ENCODE data around the gene CSRP1. TPM values are rescaled to one million over a fixed set of nuclear protein-coding genes. Genes with fewer than 3 reads are reported as not detected.
A peak's percentile ranks its signal among the peaks of the same experiment; 100 is the strongest.

Gene CSRP1
- total and polyA plus RNA-seq, 4 donors: 143 to 278 (median 227) TPM

- Histone ChIP-seq H3K4me1 (ENCODE audit: control insufficient read depth in 5 of 5, insufficient read depth in 5 of 5, low read length in 5 of 5) (peaks cover 0 to 24% (median 5%) of the 10 kb centered on the region in 5 donors), H3K36me3 (ENCODE audit: control insufficient read depth in 4 of 4, insufficient read depth in 4 of 4, low read length in 4 of 4) (no peaks in the 10 kb centered on the region), H3K27ac (ENCODE audit: low read depth in 1 of 2, low read length in 1 of 2) (peak overlapping the region; percentile 26 to 40), H3K9ac (ENCODE audit: insufficient read depth in 1 of 2, low read length in 2 of 2) (no peak overlapping the region), H3K27me3 (ENCODE audit: control insufficient read depth in 3 of 3, insufficient read depth in 3 of 3, low read length in 2 of 3) (no peaks in the 10 kb centered on the region), H3K4me3 (no peak overlapping the region), H3K9me3 (ENCODE audit: control insufficient read depth in 4 of 4, insufficient read depth in 3 of 4, low read length in 3 of 4) (no peaks in the 10 kb centered on the region)
- ATAC-seq (ENCODE audit: insufficient read depth, low FRiP score) (no peak), DNase-seq (peak; percentile 24 to 46 (median 33))
- no peak for TF ChIP-seq CTCF (IDR thresholded peaks at IDR 0.05; ENCODE audit: control extremely low read depth, extremely low read depth)
- WGBS, 2 donors: 51 to 52% methylated on average over 10 of the region's 10 CpGs
Measured at GRCh38 chr1:201554190-201554600, 47.3 kb upstream of the CSRP1 start.

- no peak for ATAC-seq (ENCODE audit: insufficient read depth, low FRiP score)
- Histone ChIP-seq H3K27me3 (ENCODE audit: control insufficient read depth in 3 of 3, insufficient read depth in 3 of 3, low read length in 2 of 3) (no peaks in the 10 kb centered on the region), H3K36me3 (ENCODE audit: control insufficient read depth in 4 of 4, insufficient read depth in 4 of 4, low read length in 4 of 4) (no peaks in the 10 kb centered on the region), H3K4me1 (ENCODE audit: control insufficient read depth in 5 of 5, insufficient read depth in 5 of 5, low read length in 5 of 5) (peaks cover 0 to 24% (median 5%) of the 10 kb centered on the region in 5 donors), H3K9ac (ENCODE audit: insufficient read depth in 1 of 2, low read length in 2 of 2) (no peak overlapping the region), H3K9me3 (ENCODE audit: control insufficient read depth in 4 of 4, insufficient read depth in 3 of 4, low read length in 3 of 4) (no peaks in the 10 kb centered on the region), H3K4me3 (no peak overlapping the region), H3K27ac (ENCODE audit: low read depth in 1 of 2, low read length in 1 of 2) (peak overlapping the region; percentile 26 to 67)
- DNase-seq: peak in 1 of 3 donors; percentile 26
- TF ChIP-seq CTCF (IDR thresholded peaks at IDR 0.05; ENCODE audit: control extremely low read depth, extremely low read depth): no peak
- 54 to 59% methylated on average over 8 of the region's 8 CpGs for WGBS, 2 donors
Measured at GRCh38 chr1:201553496-201554189, 46.7 kb upstream of the CSRP1 start.

- peak overlapping the region in 1 of 2 donors; percentile 67 for H3K27ac ChIP-seq (ENCODE audit: low read depth in 1 of 2, low read length in 1 of 2)
- TF ChIP-seq CTCF (IDR thresholded peaks at IDR 0.05; ENCODE audit: control extremely low read depth, extremely low read depth): no peak
- no peak for DNase-seq
- WGBS, 2 donors: 63 to 79% methylated on average over 5 of the region's 5 CpGs
- no peaks in the 10 kb centered on the region for H3K27me3 ChIP-seq (ENCODE audit: control insufficient read depth in 3 of 3, insufficient read depth in 3 of 3, low read length in 2 of 3)
- ATAC-seq (ENCODE audit: insufficient read depth, low FRiP score): no peak
- no peak overlapping the region for H3K9ac ChIP-seq (ENCODE audit: insufficient read depth in 1 of 2, low read length in 2 of 2)
- H3K4me1 ChIP-seq (ENCODE audit: control insufficient read depth in 5 of 5, insufficient read depth in 5 of 5, low read length in 5 of 5): peaks cover 0 to 23% (median 5%) of the 10 kb centered on the region in 5 donors
- H3K9me3 ChIP-seq (ENCODE audit: control insufficient read depth in 4 of 4, insufficient read depth in 3 of 4, low read length in 3 of 4): no peaks in the 10 kb centered on the region
- H3K4me3 ChIP-seq: no peak overlapping the region
- H3K36me3 ChIP-seq (ENCODE audit: control insufficient read depth in 4 of 4, insufficient read depth in 4 of 4, low read length in 4 of 4): no peaks in the 10 kb centered on the region
Measured at GRCh38 chr1:201552941-201553351, 46.0 kb upstream of the CSRP1 start.

Data from lung (tissue), 12 donors.